Measurements from ENCODE around the gene NONO. TPM values are rescaled to one million over a fixed set of nuclear protein-coding genes. Genes with fewer than 3 reads are reported as not detected.
"Not testable (repeated sequence)": the region's sequence is repeated elsewhere in the genome, so short reads cannot be mapped to it uniquely, and the experiment has no call there.

NONO gene
- total RNA-seq, 2 donors from 2014 or later: 168 to 243 TPM

- ATAC-seq (ENCODE audit: insufficient number of reproducible peaks, low FRiP score, low read depth) (no peak), DNase-seq (ENCODE audit: low spot score) (no peak)
- Histone ChIP-seq H3K27me3 (replicated peaks; ENCODE audit: insufficient read depth) (no peaks in the 10 kb centered on the region), H3K4me1 (ENCODE audit: control insufficient read depth in 1 of 2, low read depth in 2 of 2) (no peaks in the 10 kb centered on the region), H3K36me3 (no peaks in the 10 kb centered on the region), H3K27ac (no peak overlapping the region), H3K9me3 (no peaks in the 10 kb centered on the region), H3K4me3 (no peak overlapping the region)
- no peak for TF ChIP-seq CTCF (IDR thresholded peaks at IDR 0.05)
These were observed 13.5 kb upstream of the NONO start for GRCh38 chrX:71269801-71270395.

GRCh38 chrX:71272313-71272712, 11.1 kb upstream of the NONO start:
- not testable (repeated sequence) for H3K27ac ChIP-seq; DNase-seq (ENCODE audit: low spot score)

GRCh38 chrX:71281300-71281699, 2.1 kb upstream of the NONO start:
- H3K36me3 ChIP-seq; H3K4me3 ChIP-seq; DNase-seq (ENCODE audit: low spot score); H3K27ac ChIP-seq; H3K27me3 ChIP-seq (replicated peaks; ENCODE audit: insufficient read depth); ATAC-seq (ENCODE audit: insufficient number of reproducible peaks, low FRiP score, low read depth); H3K4me1 ChIP-seq (ENCODE audit: control insufficient read depth in 1 of 2, low read depth in 2 of 2); H3K9me3 ChIP-seq: not testable (repeated sequence)

More at GRCh38 chrX:71272313-71272712, 11.1 kb upstream of the NONO start:
- H3K9me3 ChIP-seq; H3K4me1 ChIP-seq (ENCODE audit: control insufficient read depth in 1 of 2, low read depth in 2 of 2); H3K4me3 ChIP-seq; ATAC-seq (ENCODE audit: insufficient number of reproducible peaks, low FRiP score, low read depth); H3K36me3 ChIP-seq; H3K27me3 ChIP-seq (replicated peaks; ENCODE audit: insufficient read depth): not testable (repeated sequence)

GRCh38 chrX:71282514-71283402, 677 bp upstream of the NONO start:
- Histone ChIP-seq H3K9me3 (no peaks in the 10 kb centered on the region), H3K27me3 (replicated peaks; ENCODE audit: insufficient read depth) (no peaks in the 10 kb centered on the region), H3K4me1 (ENCODE audit: control insufficient read depth in 1 of 2, low read depth in 2 of 2) (peaks cover 7 to 14% of the 10 kb centered on the region in 2 donors), H3K27ac (peak overlapping the region; percentile 93 to 95), H3K36me3 (no peaks in the 10 kb centered on the region), H3K4me3 (peak overlapping the region; percentile 89)
- TF ChIP-seq CTCF (IDR thresholded peaks at IDR 0.05): no peak
- DNase-seq (ENCODE audit: low spot score): no peak
- peak; percentile 61 for ATAC-seq (ENCODE audit: insufficient number of reproducible peaks, low FRiP score, low read depth)

- peak overlapping the region; percentile 89 for H3K4me3 ChIP-seq
These were observed 2.5 kb downstream of the NONO start for GRCh38 chrX:71285929-71286328.

More at GRCh38 chrX:71285929-71286328, 2.5 kb downstream of the NONO start:
- H3K4me1 ChIP-seq (ENCODE audit: control insufficient read depth in 1 of 2, low read depth in 2 of 2): peaks cover 7 to 23% of the 10 kb centered on the region in 2 donors
- H3K27ac ChIP-seq: no peak overlapping the region
- DNase-seq (ENCODE audit: low spot score): no peak
- H3K9me3 ChIP-seq: no peaks in the 10 kb centered on the region
- no peaks in the 10 kb centered on the region for H3K27me3 ChIP-seq (replicated peaks; ENCODE audit: insufficient read depth)
- no peak for ATAC-seq (ENCODE audit: insufficient number of reproducible peaks, low FRiP score, low read depth)
- no peak for TF ChIP-seq CTCF (IDR thresholded peaks at IDR 0.05)
- H3K36me3 ChIP-seq: no peaks in the 10 kb centered on the region
